ENCODE data around the gene DPP7.
"Not testable (repeated sequence)": the region's sequence is repeated elsewhere in the genome, so short reads cannot be mapped to it uniquely, and the experiment has no call there.

DNA sequence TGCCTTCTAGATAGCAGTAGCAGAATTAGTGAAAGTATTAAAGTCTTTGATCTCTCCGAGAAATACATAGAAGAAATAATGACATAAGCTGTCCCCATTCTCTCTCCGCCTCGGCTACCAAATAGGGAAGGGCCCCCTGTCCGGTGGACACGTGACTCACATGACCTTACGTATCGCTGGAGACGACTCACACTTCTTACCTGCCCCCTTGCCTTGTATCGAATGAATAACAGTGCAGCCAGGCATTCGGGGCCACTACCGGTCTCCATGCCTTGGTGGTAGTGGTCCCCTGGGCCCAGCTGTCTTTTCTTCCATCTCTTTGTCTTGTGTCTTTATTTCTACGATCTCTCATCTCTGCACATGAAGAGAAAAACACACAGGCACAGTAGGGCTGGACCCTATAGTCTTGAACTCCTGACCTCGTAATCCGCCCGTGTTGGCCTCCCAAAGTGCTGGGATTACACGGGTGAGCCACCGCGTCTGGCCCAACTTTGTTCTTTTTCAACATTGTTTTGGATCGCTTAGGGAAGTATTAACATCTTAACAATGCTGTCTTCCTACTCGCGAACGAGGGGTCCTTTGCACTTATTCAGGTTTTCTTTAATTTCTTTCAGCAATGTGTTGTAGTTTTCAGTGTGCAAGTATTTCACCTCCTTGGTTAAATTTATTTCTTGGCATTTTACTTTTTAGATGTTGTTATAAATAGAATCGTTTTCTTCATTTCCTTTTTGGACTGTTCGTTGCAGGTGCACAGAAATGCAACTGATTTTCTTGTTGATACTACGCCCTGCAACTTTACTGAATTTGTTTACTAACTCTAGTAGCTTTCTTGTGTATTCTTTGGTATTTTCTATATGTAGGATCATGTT is 7.6 kb upstream of the DPP7 start:
- TF ChIP-seq, protein P1, sequence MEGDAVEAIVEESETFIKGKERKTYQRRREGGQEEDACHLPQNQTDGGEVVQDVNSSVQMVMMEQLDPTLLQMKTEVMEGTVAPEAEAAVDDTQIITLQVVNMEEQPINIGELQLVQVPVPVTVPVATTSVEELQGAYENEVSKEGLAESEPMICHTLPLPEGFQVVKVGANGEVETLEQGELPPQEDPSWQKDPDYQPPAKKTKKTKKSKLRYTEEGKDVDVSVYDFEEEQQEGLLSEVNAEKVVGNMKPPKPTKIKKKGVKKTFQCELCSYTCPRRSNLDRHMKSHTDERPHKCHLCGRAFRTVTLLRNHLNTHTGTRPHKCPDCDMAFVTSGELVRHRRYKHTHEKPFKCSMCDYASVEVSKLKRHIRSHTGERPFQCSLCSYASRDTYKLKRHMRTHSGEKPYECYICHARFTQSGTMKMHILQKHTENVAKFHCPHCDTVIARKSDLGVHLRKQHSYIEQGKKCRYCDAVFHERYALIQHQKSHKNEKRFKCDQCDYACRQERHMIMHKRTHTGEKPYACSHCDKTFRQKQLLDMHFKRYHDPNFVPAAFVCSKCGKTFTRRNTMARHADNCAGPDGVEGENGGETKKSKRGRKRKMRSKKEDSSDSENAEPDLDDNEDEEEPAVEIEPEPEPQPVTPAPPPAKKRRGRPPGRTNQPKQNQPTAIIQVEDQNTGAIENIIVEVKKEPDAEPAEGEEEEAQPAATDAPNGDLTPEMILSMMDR (conservative IDR thresholded peaks at IDR 0.05; ENCODE audit: low read length): not testable (repeated sequence)
- not testable (repeated sequence) for TF ChIP-seq EZH2phosphoT487 (IDR thresholded peaks at IDR 0.05; ENCODE audit: borderline replicate concordance)

Data from Loucy (cell line).